ENCODE data around the gene HPGD. TPM values are rescaled to one million over a fixed set of nuclear protein-coding genes. Genes with fewer than 3 reads are reported as not detected.

Gene HPGD
- total and polyA plus RNA-seq, 9 of the 15 experiments (the other 6 are each of a cell fraction or from before 2014, with no cell fraction given): 2.3 to 8.6 (median 4.8) TPM

DNA sequence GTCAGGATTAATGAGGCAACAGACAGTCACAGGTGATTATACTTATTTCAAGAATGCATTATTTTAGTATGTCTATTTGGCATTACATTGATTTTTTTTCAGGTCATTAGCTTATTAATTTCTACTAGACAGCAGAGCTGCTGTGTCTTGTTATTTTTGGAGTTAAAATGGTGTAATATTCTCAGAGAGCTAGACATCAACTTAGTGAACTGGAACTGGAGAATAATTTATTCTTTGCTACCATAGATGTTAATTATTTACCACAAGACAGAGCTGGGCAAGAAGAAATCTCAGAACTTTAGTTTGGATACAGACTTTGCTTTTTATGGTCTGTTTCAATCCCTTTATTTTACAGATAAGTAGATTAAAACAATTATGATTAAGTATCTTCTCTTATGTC is 10.2 kb upstream of the HPGD start (continued):
- TF ChIP-seq, protein P1, sequence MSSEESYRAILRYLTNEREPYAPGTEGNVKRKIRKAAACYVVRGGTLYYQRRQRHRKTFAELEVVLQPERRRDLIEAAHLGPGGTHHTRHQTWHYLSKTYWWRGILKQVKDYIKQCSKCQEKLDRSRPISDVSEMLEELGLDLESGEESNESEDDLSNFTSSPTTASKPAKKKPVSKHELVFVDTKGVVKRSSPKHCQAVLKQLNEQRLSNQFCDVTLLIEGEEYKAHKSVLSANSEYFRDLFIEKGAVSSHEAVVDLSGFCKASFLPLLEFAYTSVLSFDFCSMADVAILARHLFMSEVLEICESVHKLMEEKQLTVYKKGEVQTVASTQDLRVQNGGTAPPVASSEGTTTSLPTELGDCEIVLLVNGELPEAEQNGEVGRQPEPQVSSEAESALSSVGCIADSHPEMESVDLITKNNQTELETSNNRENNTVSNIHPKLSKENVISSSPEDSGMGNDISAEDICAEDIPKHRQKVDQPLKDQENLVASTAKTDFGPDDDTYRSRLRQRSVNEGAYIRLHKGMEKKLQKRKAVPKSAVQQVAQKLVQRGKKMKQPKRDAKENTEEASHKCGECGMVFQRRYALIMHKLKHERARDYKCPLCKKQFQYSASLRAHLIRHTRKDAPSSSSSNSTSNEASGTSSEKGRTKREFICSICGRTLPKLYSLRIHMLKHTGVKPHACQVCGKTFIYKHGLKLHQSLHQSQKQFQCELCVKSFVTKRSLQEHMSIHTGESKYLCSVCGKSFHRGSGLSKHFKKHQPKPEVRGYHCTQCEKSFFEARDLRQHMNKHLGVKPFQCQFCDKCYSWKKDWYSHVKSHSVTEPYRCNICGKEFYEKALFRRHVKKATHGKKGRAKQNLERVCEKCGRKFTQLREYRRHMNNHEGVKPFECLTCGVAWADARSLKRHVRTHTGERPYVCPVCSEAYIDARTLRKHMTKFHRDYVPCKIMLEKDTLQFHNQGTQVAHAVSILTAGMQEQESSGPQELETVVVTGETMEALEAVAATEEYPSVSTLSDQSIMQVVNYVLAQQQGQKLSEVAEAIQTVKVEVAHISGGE (CRISPR knock-in tag; IDR thresholded peaks at IDR 0.05): no peak
- TF ChIP-seq PTRF (tag; IDR thresholded peaks at IDR 0.05): no peak
- TF ChIP-seq POU5F1 (IDR thresholded peaks at IDR 0.05; ENCODE audit: borderline replicate concordance, low read depth, low read length, partially characterized antibody): no peak

DNA sequence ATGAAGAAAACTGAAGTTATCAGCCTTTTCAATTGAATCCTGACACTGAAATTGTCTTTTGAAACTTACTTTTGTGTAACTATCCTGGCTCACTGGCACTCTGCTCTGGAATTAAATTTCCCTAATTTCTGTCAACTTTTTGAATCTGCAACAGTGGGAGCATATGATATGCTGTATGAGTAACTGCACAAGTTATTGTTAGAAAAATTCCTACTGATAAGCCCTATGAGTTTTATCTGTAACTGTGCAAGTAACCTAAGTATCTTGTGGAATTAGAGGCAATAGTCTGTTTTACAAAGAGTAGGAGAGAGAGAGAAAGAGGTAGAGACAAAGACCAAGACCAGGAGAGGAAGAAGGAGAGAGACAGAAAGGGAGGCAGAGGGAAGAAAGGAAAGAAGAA is 9.2 kb upstream of the HPGD start:
- H3K9me3 ChIP-seq (replicated peaks; ENCODE audit: control insufficient read depth, insufficient read depth, low read depth, low read length): no peaks in the 10 kb centered on the region
- no peak overlapping the region for H3K4me3 ChIP-seq
- peak; percentile 54 for FAIRE-seq
- no peak overlapping the region for H3K9ac ChIP-seq (ENCODE audit: insufficient read depth in 1 of 2, low read depth in 2 of 2, low read length in 2 of 2)
- intact Hi-C loops (cut with micrococcal nuclease) (no loop called here), in situ Hi-C loops (cut with MboI) (no loop called here)
- BruUV-seq (replicated peaks): no TSS peak
- POLR2A ChIA-PET: no interaction called here
- H3K9me1 ChIP-seq (ENCODE audit: control insufficient read depth, insufficient read depth, low read length): no peaks in the 10 kb centered on the region
- TF ChIP-seq TEAD2 (tag; IDR thresholded peaks at IDR 0.05): no peak
- no peak for TF ChIP-seq NR2F6 (CRISPR knock-in tag; IDR thresholded peaks at IDR 0.05)
- no peak for TF ChIP-seq ZNF280A (IDR thresholded peaks at IDR 0.05; ENCODE audit: low read depth, partially characterized antibody)
- peak; percentile 30; the same call in 1 of the 2 replicates for TF ChIP-seq ARID1B (IDR thresholded peaks at IDR 0.05)
- no peaks in the 10 kb centered on the region for H3K36me3 ChIP-seq (ENCODE audit: control insufficient read depth, insufficient read depth, low read length)
- DNase-seq (ENCODE audit: extremely low read depth in 1 of 4, low spot score in 3 of 4): no peak
- ATAC-seq: no peak
- peaks cover 6 to 10% of the 10 kb centered on the region in 2 experiments; a peak in 3 of 5 replicates for H3K4me1 ChIP-seq (replicated peaks in 1 of 2; ENCODE audit: control insufficient read depth in 2 of 2, insufficient read depth in 2 of 2, low read length in 2 of 2)
- CTCF ChIA-PET (ENCODE audit: low intra/inter-chr PET ratio): no interaction called here
- H4K20me1 ChIP-seq (replicated peaks; ENCODE audit: control insufficient read depth, insufficient read depth, low read length): no peaks in the 10 kb centered on the region
- no peaks in the 10 kb centered on the region for H3K27me3 ChIP-seq (ENCODE audit: control insufficient read depth in 2 of 2, insufficient read depth in 2 of 2, low read length in 2 of 2)
- H3K79me2 ChIP-seq (ENCODE audit: control insufficient read depth, insufficient read depth, low read length): no peaks in the 10 kb centered on the region
- no peak overlapping the region for H3K4me2 ChIP-seq (ENCODE audit: insufficient read depth, low read length)
- H3K27ac ChIP-seq (ENCODE audit: extremely low read depth, low read depth, low read length): no peak overlapping the region
- no peak overlapping the region; the same call in 1 of the 2 replicates for H2AFZ ChIP-seq (ENCODE audit: low read depth, low read length)
